HAP-1 (cell line): ENCODE results near the gene HTT-AS.
"Not testable (repeated sequence)": the region's sequence is repeated elsewhere in the genome, so short reads cannot be mapped to it uniquely, and the experiment has no call there.

ENCODE experiments used
- DNase-seq, 2 experiments: peaks; one replicate each; pipeline ENCODE4 v3.0.0-alpha.2; 2016 to 2020; ENCODE audit warnings: low spot score in 2 of 2
- H3K27me3 ChIP-seq: fragments of 250-450 bp; sonication (Bioruptor Pico); 2 replicates; pipeline ENCODE4 v1.5.1; 2020; ENCODE audit warnings: low read depth, mild to moderate bottlenecking, moderate library complexity
- H3K36me3 ChIP-seq: fragments of 250-450 bp; sonication (Bioruptor Pico); replicated peaks from 2 replicates; pipeline ENCODE4 v1.5.1; 2020; ENCODE audit warnings: mild to moderate bottlenecking
- H3K4me1 ChIP-seq: fragments of 250-450 bp; sonication (Bioruptor Pico); 2 replicates; pipeline ENCODE4 v1.5.1; 2020; ENCODE audit warnings: mild to moderate bottlenecking
- H3K4me3 ChIP-seq: fragments of 250-450 bp; sonication (Bioruptor Pico); 2 replicates; pipeline ENCODE4 v1.5.1; 2020; ENCODE audit warnings: mild to moderate bottlenecking, moderate library complexity
- H3K9me3 ChIP-seq: fragments of 250-450 bp; sonication (Bioruptor Pico); 2 replicates; pipeline ENCODE4 v1.5.1; 2020; ENCODE audit warnings: mild to moderate bottlenecking, moderate library complexity
- in situ Hi-C: fragments of 300-500 bp; cut with MboI; formaldehyde crosslinking; loops from 3 replicates; pipeline ENCODE4 v1.14.3; 2020; ENCODE audit warnings: low sequenced_read_pairs, inconsistent platforms, mixed read lengths

Gene HTT-AS

GRCh38 chr4:3108211-3108610, 33.9 kb upstream of the HTT-AS start:
- no peaks in the 10 kb centered on the region for H3K9me3 ChIP-seq
- peaks cover 4% of the 10 kb centered on the region; the same call in 1 of the 2 replicates for H3K4me1 ChIP-seq
- no peak overlapping the region for H3K4me3 ChIP-seq
- in situ Hi-C loops = loop anchor here (10.0 kb wide), 1 partner anchor 337 kb away; the partner anchor contains the start of gene HGFAC
- H3K36me3 ChIP-seq = peaks cover 68% of the 10 kb centered on the region
- no peaks in the 10 kb centered on the region for H3K27me3 ChIP-seq
- no peak for DNase-seq

- no peak overlapping the region for H3K4me3 ChIP-seq
- no peak for DNase-seq
- in situ Hi-C loops = loop anchor here (10.0 kb wide), 1 partner anchor 337 kb away; the partner anchor contains the start of gene HGFAC
- 0 out of 2 replicates have a peak, but pooled peaks cover 2% of the 10 kb centered on the region for H3K4me1 ChIP-seq
- H3K9me3 ChIP-seq = no peaks in the 10 kb centered on the region
- no peaks in the 10 kb centered on the region for H3K27me3 ChIP-seq
- peaks cover 63% of the 10 kb centered on the region for H3K36me3 ChIP-seq
These were observed 33.4 kb upstream of the HTT-AS start for GRCh38 chr4:3107691-3108121.

- DNase-seq = no peak
- H3K4me3 ChIP-seq = no peak overlapping the region
- H3K9me3 ChIP-seq = no peaks in the 10 kb centered on the region
- H3K36me3 ChIP-seq = peaks cover 58% of the 10 kb centered on the region
- H3K4me1 ChIP-seq = no peaks in the 10 kb centered on the region
- H3K27me3 ChIP-seq = no peaks in the 10 kb centered on the region
- in situ Hi-C loops = loop anchor here (10.0 kb wide), 1 partner anchor 338 kb away; the partner anchor contains the start of gene HGFAC
These were observed 32.9 kb upstream of the HTT-AS start for GRCh38 chr4:3107271-3107670.

- Histone ChIP-seq H3K36me3 (peaks cover 52% of the 10 kb centered on the region), H3K27me3 (no peaks in the 10 kb centered on the region), H3K4me1 (no peaks in the 10 kb centered on the region), H3K4me3 (no peak overlapping the region), H3K9me3 (no peaks in the 10 kb centered on the region)
- in situ Hi-C loops = loop anchor here (10.0 kb wide), 1 partner anchor 338 kb away; the partner anchor contains the start of gene HGFAC
- DNase-seq = peak; percentile 73 to 86
These were observed 32.2 kb upstream of the HTT-AS start for GRCh38 chr4:3106339-3107186.

- Histone ChIP-seq H3K36me3 (peaks cover 18% of the 10 kb centered on the region), H3K27me3 (no peaks in the 10 kb centered on the region), H3K9me3 (no peaks in the 10 kb centered on the region; the same call in 1 of the 2 replicates), H3K4me1 (no peaks in the 10 kb centered on the region), H3K4me3 (no peak overlapping the region)
- in situ Hi-C loops = no loop called here
- no peak for DNase-seq
These were observed 24.0 kb upstream of the HTT-AS start for GRCh38 chr4:3098346-3098745.

GRCh38 chr4:3096202-3096601, 21.9 kb upstream of the HTT-AS start:
- H3K27me3 ChIP-seq = no peaks in the 10 kb centered on the region
- DNase-seq = no peak
- H3K36me3 ChIP-seq = peaks cover 23% of the 10 kb centered on the region
- no peak overlapping the region for H3K4me3 ChIP-seq
- no peaks in the 10 kb centered on the region for H3K4me1 ChIP-seq
- H3K9me3 ChIP-seq = no peaks in the 10 kb centered on the region; the same call in 1 of the 2 replicates
- in situ Hi-C loops = no loop called here

GRCh38 chr4:3094701-3095100, 20.4 kb upstream of the HTT-AS start:
- H3K4me1 ChIP-seq, H3K27me3 ChIP-seq, DNase-seq, H3K9me3 ChIP-seq, H3K4me3 ChIP-seq, in situ Hi-C loops: not testable (repeated sequence)
- peaks cover 21% of the 10 kb centered on the region for H3K36me3 ChIP-seq

GRCh38 chr4:3091464-3091863, 17.1 kb upstream of the HTT-AS start:
- H3K4me3 ChIP-seq = no peak overlapping the region
- no peaks in the 10 kb centered on the region; the same call in 1 of the 2 replicates for H3K9me3 ChIP-seq
- H3K4me1 ChIP-seq = no peaks in the 10 kb centered on the region
- no peak for DNase-seq
- H3K36me3 ChIP-seq = peaks cover 30% of the 10 kb centered on the region
- H3K27me3 ChIP-seq = no peaks in the 10 kb centered on the region
- in situ Hi-C loops = no loop called here

GRCh38 chr4:3087115-3087797, 12.9 kb upstream of the HTT-AS start:
- no peak overlapping the region for H3K4me3 ChIP-seq
- no peaks in the 10 kb centered on the region for H3K4me1 ChIP-seq
- H3K27me3 ChIP-seq = no peaks in the 10 kb centered on the region
- DNase-seq = no peak
- in situ Hi-C loops = no loop called here
- peaks cover 18% of the 10 kb centered on the region for H3K36me3 ChIP-seq
- H3K9me3 ChIP-seq = no peaks in the 10 kb centered on the region

- in situ Hi-C loops = no loop called here
- H3K9me3 ChIP-seq = no peaks in the 10 kb centered on the region
These were observed 11.8 kb upstream of the HTT-AS start for GRCh38 chr4:3085948-3086670.

GRCh38 chr4:3083732-3084131, 9.4 kb upstream of the HTT-AS start:
- in situ Hi-C loops = no loop called here
- DNase-seq = no peak
- H3K27me3 ChIP-seq = no peaks in the 10 kb centered on the region
- H3K36me3 ChIP-seq = peaks cover 8% of the 10 kb centered on the region; the same call in 1 of the 2 replicates
- no peaks in the 10 kb centered on the region for H3K4me1 ChIP-seq
- no peak overlapping the region for H3K4me3 ChIP-seq
- H3K9me3 ChIP-seq = no peaks in the 10 kb centered on the region

More at GRCh38 chr4:3085948-3086670, 11.8 kb upstream of the HTT-AS start:
- Histone ChIP-seq H3K36me3 (peaks cover 18% of the 10 kb centered on the region), H3K4me3 (no peak overlapping the region), H3K27me3 (no peaks in the 10 kb centered on the region), H3K4me1 (no peaks in the 10 kb centered on the region)
- no peak for DNase-seq

- no peak overlapping the region for H3K4me3 ChIP-seq
- DNase-seq = no peak
- no peaks in the 10 kb centered on the region for H3K4me1 ChIP-seq
- in situ Hi-C loops = no loop called here
- H3K27me3 ChIP-seq = no peaks in the 10 kb centered on the region
- peaks cover 5% of the 10 kb centered on the region; the same call in 1 of the 2 replicates for H3K36me3 ChIP-seq
- no peaks in the 10 kb centered on the region for H3K9me3 ChIP-seq
These were observed 8.7 kb upstream of the HTT-AS start for GRCh38 chr4:3082925-3083515.

- Histone ChIP-seq H3K9me3 (no peaks in the 10 kb centered on the region), H3K4me3 (no peak overlapping the region), H3K4me1 (no peaks in the 10 kb centered on the region), H3K27me3 (no peaks in the 10 kb centered on the region), H3K36me3 (no peaks in the 10 kb centered on the region; the same call in 1 of the 2 replicates)
- no peak for DNase-seq
- in situ Hi-C loops = no loop called here
These were observed 5.4 kb upstream of the HTT-AS start for GRCh38 chr4:3079694-3080123.
